PC-3 (cell line): ENCODE measurements around the gene KANK2.

Experiments
- EZH2 ChIP-seq: fragments of 300-600 bp; sonication (generic); IDR thresholded peaks from one replicate; pipeline ENCODE4 v1.6.1; 2017; ENCODE audit warnings: antibody characterized with exemption, mild to moderate bottlenecking, low read length; ENCODE audit not compliant: unreplicated experiment
- EZH2phosphoT487 ChIP-seq: fragments of 300-600 bp; sonication (generic); IDR thresholded peaks from 2 replicates; pipeline ENCODE4 v1.6.1; 2018; ENCODE audit warnings: mild to moderate bottlenecking, antibody characterized with exemption, low read length, borderline replicate concordance
- TF ChIP-seq, protein P1 (sequence below): fragments of 300-600 bp; sonication (generic); conservative IDR thresholded peaks from 2 replicates; pipeline ENCODE4 v1.5.1; 2017; ENCODE audit warnings: antibody characterized with exemption, low read depth, mild to moderate bottlenecking, low read length

GRCh38 chr19:11142528-11143171 is 54.7 kb downstream of the KANK2 start:
- TF ChIP-seq EZH2 (no peak), EZH2phosphoT487 (no peak)
- TF ChIP-seq, protein P1, sequence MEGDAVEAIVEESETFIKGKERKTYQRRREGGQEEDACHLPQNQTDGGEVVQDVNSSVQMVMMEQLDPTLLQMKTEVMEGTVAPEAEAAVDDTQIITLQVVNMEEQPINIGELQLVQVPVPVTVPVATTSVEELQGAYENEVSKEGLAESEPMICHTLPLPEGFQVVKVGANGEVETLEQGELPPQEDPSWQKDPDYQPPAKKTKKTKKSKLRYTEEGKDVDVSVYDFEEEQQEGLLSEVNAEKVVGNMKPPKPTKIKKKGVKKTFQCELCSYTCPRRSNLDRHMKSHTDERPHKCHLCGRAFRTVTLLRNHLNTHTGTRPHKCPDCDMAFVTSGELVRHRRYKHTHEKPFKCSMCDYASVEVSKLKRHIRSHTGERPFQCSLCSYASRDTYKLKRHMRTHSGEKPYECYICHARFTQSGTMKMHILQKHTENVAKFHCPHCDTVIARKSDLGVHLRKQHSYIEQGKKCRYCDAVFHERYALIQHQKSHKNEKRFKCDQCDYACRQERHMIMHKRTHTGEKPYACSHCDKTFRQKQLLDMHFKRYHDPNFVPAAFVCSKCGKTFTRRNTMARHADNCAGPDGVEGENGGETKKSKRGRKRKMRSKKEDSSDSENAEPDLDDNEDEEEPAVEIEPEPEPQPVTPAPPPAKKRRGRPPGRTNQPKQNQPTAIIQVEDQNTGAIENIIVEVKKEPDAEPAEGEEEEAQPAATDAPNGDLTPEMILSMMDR, result no peak
